ENCODE results near the gene OTOA. TPM values are rescaled to one million over a fixed set of nuclear protein-coding genes. Genes with fewer than 3 reads are reported as not detected.
"Not testable (repeated sequence)": the region's sequence is repeated elsewhere in the genome, so short reads cannot be mapped to it uniquely, and the experiment has no call there.

The OTOA gene
- total RNA-seq, 1 donor from 2014 or later: 0.10 TPM

DNA sequence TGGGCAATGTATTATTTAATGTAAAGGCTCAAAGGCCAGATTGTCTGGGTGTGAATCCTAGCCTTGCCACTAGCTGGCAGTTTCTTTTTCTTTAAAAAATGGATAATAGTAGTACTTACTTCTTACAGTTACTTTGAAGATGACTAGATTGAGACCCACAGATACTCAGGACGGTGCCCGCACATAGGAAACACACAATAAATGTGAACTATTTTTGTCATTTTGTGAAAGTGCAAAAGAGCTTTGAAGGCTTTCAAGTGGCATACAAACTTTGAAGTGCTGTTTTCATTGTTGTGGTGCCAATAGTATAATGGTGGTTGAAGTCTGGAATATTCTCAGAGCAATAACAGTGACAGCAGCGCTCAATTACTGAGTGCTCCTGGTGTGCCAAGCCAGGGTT, 63.6 kb downstream of the OTOA start:
- H3K4me1 Mint-ChIP-seq (ENCODE audit: low read depth): no peaks in the 10 kb centered on the region

DNA sequence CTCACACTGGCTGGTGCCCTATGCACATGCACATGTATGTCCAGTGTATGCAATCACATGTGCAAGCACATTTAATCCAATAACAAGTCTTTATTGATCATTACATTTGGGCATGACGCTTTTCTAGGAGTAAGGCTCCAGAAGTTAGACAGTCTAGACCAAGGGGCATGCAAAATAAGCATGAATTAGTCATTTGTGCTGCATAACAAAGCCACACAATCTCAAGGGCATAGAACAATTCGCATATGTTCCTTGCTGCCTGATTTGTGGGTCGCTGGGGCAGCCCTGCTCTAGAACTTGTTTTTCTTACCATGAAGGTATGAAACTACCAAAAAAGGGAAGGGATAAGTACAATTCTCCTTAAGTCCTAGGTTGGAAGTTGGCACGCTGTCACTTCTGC, 67.5 kb downstream of the OTOA start:
- not testable (repeated sequence) for H3K36me3 Mint-ChIP-seq (ENCODE audit: low read depth); DNase-seq (ENCODE audit: low spot score); H3K4me3 Mint-ChIP-seq (ENCODE audit: unreplicated experiment); H3K27me3 Mint-ChIP-seq (ENCODE audit: low read depth); H3K9me3 Mint-ChIP-seq (ENCODE audit: low read depth); H3K27ac Mint-ChIP-seq (ENCODE audit: unreplicated experiment); H3K4me1 Mint-ChIP-seq (ENCODE audit: low read depth)

More for the DNA sequence above, 63.6 kb downstream of the OTOA start:
- no peaks in the 10 kb centered on the region for H3K36me3 Mint-ChIP-seq (ENCODE audit: low read depth)
- H3K27me3 Mint-ChIP-seq (ENCODE audit: low read depth): peaks cover 5% of the 10 kb centered on the region
- TF ChIP-seq, protein P1, sequence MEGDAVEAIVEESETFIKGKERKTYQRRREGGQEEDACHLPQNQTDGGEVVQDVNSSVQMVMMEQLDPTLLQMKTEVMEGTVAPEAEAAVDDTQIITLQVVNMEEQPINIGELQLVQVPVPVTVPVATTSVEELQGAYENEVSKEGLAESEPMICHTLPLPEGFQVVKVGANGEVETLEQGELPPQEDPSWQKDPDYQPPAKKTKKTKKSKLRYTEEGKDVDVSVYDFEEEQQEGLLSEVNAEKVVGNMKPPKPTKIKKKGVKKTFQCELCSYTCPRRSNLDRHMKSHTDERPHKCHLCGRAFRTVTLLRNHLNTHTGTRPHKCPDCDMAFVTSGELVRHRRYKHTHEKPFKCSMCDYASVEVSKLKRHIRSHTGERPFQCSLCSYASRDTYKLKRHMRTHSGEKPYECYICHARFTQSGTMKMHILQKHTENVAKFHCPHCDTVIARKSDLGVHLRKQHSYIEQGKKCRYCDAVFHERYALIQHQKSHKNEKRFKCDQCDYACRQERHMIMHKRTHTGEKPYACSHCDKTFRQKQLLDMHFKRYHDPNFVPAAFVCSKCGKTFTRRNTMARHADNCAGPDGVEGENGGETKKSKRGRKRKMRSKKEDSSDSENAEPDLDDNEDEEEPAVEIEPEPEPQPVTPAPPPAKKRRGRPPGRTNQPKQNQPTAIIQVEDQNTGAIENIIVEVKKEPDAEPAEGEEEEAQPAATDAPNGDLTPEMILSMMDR (IDR thresholded peaks at IDR 0.05): no peak
- DNase-seq (ENCODE audit: low spot score): no peak
- H3K9me3 Mint-ChIP-seq (ENCODE audit: low read depth): no peaks in the 10 kb centered on the region
- no peak overlapping the region for H3K27ac Mint-ChIP-seq (ENCODE audit: unreplicated experiment)
- H3K4me3 Mint-ChIP-seq (ENCODE audit: unreplicated experiment): no peak overlapping the region

DNA sequence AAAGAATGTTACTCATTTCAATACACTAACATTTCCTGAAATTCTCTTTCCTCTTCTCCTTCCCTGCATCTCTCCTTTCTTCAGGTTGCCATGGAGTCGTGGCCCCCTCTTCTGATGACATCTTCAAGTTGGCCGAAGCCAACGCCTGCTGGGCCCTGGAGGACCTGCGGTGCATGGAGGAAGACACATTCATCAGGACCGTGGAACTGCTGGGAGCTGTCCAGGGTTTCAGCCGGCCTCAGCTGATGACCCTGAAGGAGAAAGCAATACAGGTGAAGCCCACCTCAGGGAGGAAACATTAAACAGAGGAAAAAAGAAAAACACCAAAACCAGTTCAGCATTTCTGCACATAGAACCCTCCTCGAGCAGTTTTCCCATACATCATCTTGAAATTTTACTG, 76.9 kb downstream of the OTOA start:
- not testable (repeated sequence) for DNase-seq (ENCODE audit: low spot score); H3K4me3 Mint-ChIP-seq (ENCODE audit: unreplicated experiment); H3K36me3 Mint-ChIP-seq (ENCODE audit: low read depth); H3K27ac Mint-ChIP-seq (ENCODE audit: unreplicated experiment); H3K9me3 Mint-ChIP-seq (ENCODE audit: low read depth); H3K4me1 Mint-ChIP-seq (ENCODE audit: low read depth); H3K27me3 Mint-ChIP-seq (ENCODE audit: low read depth)

DNA sequence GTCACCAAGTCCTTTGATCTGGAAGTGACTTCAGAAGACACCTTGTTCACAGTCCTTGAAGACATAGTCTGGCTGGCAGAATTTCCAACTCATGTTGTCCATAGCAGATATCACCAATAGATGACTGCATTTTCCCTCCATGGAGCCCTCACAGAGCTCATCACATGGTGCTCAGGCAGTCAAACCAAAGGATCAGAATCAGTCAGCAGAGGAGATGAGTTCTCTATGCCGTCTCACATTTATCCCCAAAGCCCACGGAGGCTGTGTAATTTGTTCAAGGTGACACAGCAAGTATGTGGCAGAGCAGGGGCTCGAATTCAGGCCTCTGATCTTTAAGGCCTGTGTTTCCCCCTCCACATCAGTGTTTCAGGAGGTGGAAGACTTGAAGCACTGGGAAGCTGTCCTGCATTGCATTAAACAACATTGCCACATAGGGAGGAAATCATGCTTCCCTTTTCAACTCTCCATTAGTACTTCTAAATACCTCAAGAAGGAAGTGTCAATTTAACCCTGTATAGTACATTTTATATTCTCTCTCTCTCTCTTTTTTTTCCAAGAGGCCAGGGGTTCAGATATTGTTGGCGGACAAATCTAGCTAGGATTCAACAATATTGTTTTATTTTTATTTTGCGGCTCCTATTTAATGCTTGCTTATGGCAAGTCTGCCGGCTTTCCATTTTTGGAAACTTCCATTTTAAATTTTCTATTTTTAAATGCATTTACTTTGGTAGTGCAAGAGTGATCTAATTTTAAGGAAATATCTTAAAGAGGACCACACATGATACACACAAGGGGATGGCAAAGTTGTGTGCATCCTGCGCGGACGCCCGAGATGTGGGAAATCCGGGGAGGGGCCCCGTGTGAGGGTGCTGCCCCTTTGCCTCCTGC, 92.7 kb downstream of the OTOA start:
- DNase-seq (ENCODE audit: low spot score); H3K4me1 Mint-ChIP-seq (ENCODE audit: low read depth); H3K4me3 Mint-ChIP-seq (ENCODE audit: unreplicated experiment); H3K36me3 Mint-ChIP-seq (ENCODE audit: low read depth); H3K9me3 Mint-ChIP-seq (ENCODE audit: low read depth); H3K27ac Mint-ChIP-seq (ENCODE audit: unreplicated experiment); H3K27me3 Mint-ChIP-seq (ENCODE audit: low read depth): not testable (repeated sequence)

DNA sequence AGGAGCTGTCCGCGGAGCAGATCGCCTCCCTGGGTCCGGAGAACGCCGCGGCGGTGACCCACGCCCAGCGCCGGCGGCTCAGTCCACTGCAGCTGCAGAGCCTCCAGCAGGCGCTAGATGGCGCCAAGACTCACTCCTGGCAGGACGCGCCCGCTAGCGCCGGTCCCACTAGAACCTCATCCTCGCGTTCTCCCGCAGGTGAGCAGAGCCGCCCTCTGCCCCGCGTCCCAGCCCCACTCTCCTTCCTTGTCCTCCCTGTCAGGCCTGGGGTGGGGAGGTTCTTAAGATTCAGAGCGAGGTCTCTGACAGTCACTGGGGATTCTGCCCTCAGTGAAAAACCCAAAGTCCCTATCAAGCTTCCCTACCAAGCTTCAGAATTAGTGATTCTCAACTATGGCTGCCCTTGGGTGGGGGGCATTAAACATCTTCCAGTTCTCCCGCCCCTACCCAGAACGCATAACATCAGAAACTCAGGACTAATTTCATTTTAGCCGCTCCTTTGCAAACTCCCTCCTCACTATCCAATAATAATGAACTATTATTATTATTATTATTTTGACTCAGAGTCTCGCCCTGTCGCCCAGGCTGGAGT, 93.4 kb downstream of the OTOA start:
- H3K36me3 Mint-ChIP-seq (ENCODE audit: low read depth); H3K27ac Mint-ChIP-seq (ENCODE audit: unreplicated experiment); H3K27me3 Mint-ChIP-seq (ENCODE audit: low read depth); H3K4me1 Mint-ChIP-seq (ENCODE audit: low read depth); H3K9me3 Mint-ChIP-seq (ENCODE audit: low read depth); DNase-seq (ENCODE audit: low spot score); H3K4me3 Mint-ChIP-seq (ENCODE audit: unreplicated experiment): not testable (repeated sequence)
- TF ChIP-seq, protein P1 (IDR thresholded peaks at IDR 0.05): peak; percentile 26

DNA sequence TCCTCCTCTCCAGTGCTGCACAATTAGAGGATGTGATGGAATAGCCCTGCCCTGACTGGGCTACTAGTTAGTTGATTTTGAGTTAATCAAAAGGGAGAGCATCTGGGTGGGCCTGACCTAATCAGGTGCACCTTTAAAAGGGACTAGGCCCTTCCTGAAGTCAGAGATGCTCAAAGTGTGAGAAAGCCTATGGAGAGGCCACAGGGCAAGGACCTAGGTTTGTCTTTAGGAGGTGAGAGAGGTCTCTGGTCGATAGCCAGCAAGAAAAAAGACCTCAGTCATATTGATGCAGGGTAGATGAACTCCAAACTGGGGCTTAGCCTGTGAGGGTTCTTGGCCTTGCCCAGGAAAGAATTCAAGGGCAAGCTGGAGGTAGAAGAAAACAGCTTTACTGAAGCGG, 104.5 kb downstream of the OTOA start:
- not testable (repeated sequence) for H3K4me1 Mint-ChIP-seq (ENCODE audit: low read depth); H3K4me3 Mint-ChIP-seq (ENCODE audit: unreplicated experiment); H3K36me3 Mint-ChIP-seq (ENCODE audit: low read depth); H3K9me3 Mint-ChIP-seq (ENCODE audit: low read depth); DNase-seq (ENCODE audit: low spot score); H3K27ac Mint-ChIP-seq (ENCODE audit: unreplicated experiment); H3K27me3 Mint-ChIP-seq (ENCODE audit: low read depth)

DNA sequence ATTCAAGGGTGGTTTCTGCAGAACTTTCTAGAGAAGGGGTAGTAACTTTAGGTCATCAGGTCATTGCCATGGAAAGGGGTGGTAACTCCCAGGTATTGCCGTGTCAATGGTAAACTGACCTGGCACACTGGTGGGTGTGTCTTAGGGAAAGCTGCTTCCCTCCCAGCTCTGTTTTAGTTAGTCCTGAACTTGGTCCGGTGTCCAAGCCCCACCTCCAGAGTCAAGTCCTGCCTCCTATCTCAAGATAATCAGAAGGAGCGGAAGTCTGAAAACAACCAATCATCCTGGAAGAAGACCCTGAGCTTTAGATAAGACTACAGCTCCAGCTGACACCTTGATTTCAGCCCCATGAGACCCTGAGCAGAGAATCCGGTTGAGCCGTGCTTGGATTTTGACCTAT, 105.0 kb downstream of the OTOA start:
- not testable (repeated sequence) for H3K27ac Mint-ChIP-seq (ENCODE audit: unreplicated experiment); H3K36me3 Mint-ChIP-seq (ENCODE audit: low read depth); DNase-seq (ENCODE audit: low spot score); H3K4me3 Mint-ChIP-seq (ENCODE audit: unreplicated experiment); H3K4me1 Mint-ChIP-seq (ENCODE audit: low read depth); H3K27me3 Mint-ChIP-seq (ENCODE audit: low read depth); H3K9me3 Mint-ChIP-seq (ENCODE audit: low read depth)

DNA sequence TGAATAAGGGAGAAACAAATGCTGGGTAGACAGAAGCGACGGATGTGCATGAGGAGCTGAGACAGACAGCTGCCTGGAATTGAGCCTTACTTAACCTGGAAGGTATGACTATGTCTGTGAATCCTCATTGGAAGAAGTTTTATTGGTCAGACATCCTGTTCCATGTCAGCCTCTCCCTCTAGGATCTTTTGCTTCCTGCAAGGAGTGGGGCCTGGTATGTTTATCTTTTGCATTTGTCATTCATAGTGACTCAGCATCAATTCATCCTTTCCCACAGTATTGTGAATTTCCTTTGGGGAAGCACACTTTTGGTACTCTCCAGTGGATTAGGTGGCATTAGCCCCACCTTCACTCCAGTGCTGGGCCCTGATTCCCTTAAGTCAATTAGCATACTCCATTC, 105.5 kb downstream of the OTOA start:
- H3K27me3 Mint-ChIP-seq (ENCODE audit: low read depth); DNase-seq (ENCODE audit: low spot score); H3K4me3 Mint-ChIP-seq (ENCODE audit: unreplicated experiment); H3K36me3 Mint-ChIP-seq (ENCODE audit: low read depth); H3K9me3 Mint-ChIP-seq (ENCODE audit: low read depth); H3K4me1 Mint-ChIP-seq (ENCODE audit: low read depth): not testable (repeated sequence)
- H3K27ac Mint-ChIP-seq (ENCODE audit: unreplicated experiment): peak overlapping the region; percentile 57

DNA sequence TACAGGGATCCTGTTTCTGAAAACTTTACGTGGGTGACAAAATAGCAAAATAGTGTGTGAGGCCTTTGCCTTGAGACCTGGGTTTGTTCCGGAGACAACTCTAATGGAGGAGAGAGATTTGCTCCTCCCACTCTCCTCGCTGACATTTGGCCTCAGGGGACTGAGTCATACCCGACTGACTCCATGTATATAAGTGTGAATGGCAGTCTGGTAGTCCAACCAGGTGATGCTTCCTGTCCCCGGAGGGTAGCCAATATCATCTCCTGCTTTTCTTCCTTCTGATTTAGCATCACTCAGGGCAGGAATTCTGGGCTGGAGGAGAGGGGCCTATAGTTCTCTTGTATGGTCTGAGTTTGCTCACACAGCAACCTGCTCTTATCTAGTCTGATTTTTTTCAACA, 106.8 kb downstream of the OTOA start:
- not testable (repeated sequence) for H3K36me3 Mint-ChIP-seq (ENCODE audit: low read depth); DNase-seq (ENCODE audit: low spot score); H3K4me1 Mint-ChIP-seq (ENCODE audit: low read depth); H3K9me3 Mint-ChIP-seq (ENCODE audit: low read depth); H3K27me3 Mint-ChIP-seq (ENCODE audit: low read depth); H3K27ac Mint-ChIP-seq (ENCODE audit: unreplicated experiment); H3K4me3 Mint-ChIP-seq (ENCODE audit: unreplicated experiment)

DNA sequence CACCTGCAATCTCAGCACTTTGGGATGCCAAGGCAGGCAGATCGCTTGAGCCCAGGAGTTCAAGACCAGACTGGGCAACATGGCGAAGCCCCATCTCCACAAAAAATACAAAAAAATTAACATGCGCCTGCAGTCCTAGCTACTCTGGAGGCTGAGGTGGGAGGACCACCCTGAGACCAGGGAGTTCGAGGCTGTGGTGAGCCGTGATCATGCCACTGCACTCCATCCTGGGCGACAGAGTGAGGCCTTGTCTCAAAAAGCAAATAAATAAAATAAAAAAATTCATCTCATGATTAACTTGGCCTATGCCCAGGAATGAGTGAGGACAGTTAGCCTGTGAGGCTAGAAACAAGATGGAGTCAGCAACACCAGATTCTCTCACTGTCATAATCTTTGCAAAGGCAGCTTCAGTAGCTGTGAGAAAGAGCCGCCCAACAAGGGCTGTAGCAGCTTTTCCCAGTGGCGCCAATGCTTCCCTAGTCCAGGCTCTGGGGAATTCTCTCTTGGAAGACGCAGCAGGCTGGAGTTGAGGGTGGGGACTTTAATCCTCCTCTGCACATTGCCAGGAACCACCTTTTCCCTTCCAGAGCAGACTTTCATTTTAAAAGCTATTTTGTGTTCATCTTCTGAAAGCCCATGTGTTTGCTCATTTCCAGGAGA, 108.9 kb downstream of the OTOA start:
- not testable (repeated sequence) for DNase-seq (ENCODE audit: low spot score); H3K9me3 Mint-ChIP-seq (ENCODE audit: low read depth); H3K4me3 Mint-ChIP-seq (ENCODE audit: unreplicated experiment); H3K27ac Mint-ChIP-seq (ENCODE audit: unreplicated experiment); H3K36me3 Mint-ChIP-seq (ENCODE audit: low read depth); H3K27me3 Mint-ChIP-seq (ENCODE audit: low read depth); H3K4me1 Mint-ChIP-seq (ENCODE audit: low read depth)

DNA sequence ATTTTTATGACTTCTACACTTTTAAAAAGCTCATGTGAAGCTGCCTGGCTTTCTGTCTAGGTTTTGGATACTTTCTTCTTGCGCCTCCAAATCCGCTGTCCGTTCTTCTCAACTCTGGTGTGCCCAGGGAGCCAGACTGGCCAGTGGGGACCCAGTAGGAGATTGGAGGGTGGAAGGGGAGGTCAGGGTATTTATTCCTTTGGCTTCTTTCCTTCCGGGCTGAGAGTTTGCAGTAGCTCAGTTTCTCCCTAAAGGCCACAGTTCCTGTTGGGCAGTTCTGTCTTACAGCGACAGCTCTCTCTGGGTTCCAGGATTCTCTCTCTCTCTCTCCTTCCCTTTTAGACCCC, 109.4 kb downstream of the OTOA start:
- H3K4me3 Mint-ChIP-seq (ENCODE audit: unreplicated experiment); H3K9me3 Mint-ChIP-seq (ENCODE audit: low read depth); H3K4me1 Mint-ChIP-seq (ENCODE audit: low read depth); H3K27ac Mint-ChIP-seq (ENCODE audit: unreplicated experiment); DNase-seq (ENCODE audit: low spot score); H3K36me3 Mint-ChIP-seq (ENCODE audit: low read depth); H3K27me3 Mint-ChIP-seq (ENCODE audit: low read depth): not testable (repeated sequence)

Measured in chondrocyte (in vitro differentiated cells).